ENCODE data around the gene ACTL8. TPM values are rescaled to one million over a fixed set of nuclear protein-coding genes. Genes with fewer than 3 reads are reported as not detected.

Gene ACTL8
- total and polyA plus RNA-seq, 2 experiments from 2014 or later = 0.38 to 0.71 TPM

DNA sequence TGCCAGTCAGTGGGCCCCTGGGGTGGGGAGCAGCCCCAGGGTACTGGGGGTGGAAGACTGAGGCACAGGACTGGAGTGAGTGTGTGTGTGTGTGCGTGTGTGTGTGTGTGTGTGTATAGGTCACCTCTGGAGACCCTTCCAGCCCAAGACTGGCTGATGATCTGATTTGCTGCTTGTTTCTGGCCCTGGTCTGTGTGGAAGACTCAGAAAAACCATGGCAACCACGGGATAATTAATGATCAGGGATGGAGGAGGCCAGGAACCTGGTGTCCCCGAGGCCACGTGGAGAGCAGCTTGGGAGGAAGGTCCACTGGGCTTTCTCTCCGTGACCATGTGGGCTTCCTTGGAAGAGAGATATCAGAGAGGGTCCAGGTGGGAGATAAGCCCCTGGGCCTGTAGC, 4.8 kb upstream of the ACTL8 start:
- no peak overlapping the region for H2AFZ ChIP-seq
- H3K9me3 Mint-ChIP-seq = peaks cover 26% of the 10 kb centered on the region
- no peaks in the 10 kb centered on the region for H3K4me1 ChIP-seq (ENCODE audit: insufficient read depth)
- no peak overlapping the region for H3K4me3 Mint-ChIP-seq
- H3F3A ChIP-seq (replicated peaks; ENCODE audit: low read depth) = no peaks in the 10 kb centered on the region
- H3K27ac ChIP-seq (ENCODE audit: low read depth) = no peak overlapping the region
- H3K36me3 ChIP-seq (ENCODE audit: insufficient read depth) = peaks cover 3% of the 10 kb centered on the region; the same call in 1 of the 2 replicates
- no peak overlapping the region for H3K27ac Mint-ChIP-seq
- TF ChIP-seq, protein P1, sequence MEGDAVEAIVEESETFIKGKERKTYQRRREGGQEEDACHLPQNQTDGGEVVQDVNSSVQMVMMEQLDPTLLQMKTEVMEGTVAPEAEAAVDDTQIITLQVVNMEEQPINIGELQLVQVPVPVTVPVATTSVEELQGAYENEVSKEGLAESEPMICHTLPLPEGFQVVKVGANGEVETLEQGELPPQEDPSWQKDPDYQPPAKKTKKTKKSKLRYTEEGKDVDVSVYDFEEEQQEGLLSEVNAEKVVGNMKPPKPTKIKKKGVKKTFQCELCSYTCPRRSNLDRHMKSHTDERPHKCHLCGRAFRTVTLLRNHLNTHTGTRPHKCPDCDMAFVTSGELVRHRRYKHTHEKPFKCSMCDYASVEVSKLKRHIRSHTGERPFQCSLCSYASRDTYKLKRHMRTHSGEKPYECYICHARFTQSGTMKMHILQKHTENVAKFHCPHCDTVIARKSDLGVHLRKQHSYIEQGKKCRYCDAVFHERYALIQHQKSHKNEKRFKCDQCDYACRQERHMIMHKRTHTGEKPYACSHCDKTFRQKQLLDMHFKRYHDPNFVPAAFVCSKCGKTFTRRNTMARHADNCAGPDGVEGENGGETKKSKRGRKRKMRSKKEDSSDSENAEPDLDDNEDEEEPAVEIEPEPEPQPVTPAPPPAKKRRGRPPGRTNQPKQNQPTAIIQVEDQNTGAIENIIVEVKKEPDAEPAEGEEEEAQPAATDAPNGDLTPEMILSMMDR (conservative IDR thresholded peaks at IDR 0.05; ENCODE audit: low read depth in 2 of 2) = no peak
- TF ChIP-seq, protein P2, sequence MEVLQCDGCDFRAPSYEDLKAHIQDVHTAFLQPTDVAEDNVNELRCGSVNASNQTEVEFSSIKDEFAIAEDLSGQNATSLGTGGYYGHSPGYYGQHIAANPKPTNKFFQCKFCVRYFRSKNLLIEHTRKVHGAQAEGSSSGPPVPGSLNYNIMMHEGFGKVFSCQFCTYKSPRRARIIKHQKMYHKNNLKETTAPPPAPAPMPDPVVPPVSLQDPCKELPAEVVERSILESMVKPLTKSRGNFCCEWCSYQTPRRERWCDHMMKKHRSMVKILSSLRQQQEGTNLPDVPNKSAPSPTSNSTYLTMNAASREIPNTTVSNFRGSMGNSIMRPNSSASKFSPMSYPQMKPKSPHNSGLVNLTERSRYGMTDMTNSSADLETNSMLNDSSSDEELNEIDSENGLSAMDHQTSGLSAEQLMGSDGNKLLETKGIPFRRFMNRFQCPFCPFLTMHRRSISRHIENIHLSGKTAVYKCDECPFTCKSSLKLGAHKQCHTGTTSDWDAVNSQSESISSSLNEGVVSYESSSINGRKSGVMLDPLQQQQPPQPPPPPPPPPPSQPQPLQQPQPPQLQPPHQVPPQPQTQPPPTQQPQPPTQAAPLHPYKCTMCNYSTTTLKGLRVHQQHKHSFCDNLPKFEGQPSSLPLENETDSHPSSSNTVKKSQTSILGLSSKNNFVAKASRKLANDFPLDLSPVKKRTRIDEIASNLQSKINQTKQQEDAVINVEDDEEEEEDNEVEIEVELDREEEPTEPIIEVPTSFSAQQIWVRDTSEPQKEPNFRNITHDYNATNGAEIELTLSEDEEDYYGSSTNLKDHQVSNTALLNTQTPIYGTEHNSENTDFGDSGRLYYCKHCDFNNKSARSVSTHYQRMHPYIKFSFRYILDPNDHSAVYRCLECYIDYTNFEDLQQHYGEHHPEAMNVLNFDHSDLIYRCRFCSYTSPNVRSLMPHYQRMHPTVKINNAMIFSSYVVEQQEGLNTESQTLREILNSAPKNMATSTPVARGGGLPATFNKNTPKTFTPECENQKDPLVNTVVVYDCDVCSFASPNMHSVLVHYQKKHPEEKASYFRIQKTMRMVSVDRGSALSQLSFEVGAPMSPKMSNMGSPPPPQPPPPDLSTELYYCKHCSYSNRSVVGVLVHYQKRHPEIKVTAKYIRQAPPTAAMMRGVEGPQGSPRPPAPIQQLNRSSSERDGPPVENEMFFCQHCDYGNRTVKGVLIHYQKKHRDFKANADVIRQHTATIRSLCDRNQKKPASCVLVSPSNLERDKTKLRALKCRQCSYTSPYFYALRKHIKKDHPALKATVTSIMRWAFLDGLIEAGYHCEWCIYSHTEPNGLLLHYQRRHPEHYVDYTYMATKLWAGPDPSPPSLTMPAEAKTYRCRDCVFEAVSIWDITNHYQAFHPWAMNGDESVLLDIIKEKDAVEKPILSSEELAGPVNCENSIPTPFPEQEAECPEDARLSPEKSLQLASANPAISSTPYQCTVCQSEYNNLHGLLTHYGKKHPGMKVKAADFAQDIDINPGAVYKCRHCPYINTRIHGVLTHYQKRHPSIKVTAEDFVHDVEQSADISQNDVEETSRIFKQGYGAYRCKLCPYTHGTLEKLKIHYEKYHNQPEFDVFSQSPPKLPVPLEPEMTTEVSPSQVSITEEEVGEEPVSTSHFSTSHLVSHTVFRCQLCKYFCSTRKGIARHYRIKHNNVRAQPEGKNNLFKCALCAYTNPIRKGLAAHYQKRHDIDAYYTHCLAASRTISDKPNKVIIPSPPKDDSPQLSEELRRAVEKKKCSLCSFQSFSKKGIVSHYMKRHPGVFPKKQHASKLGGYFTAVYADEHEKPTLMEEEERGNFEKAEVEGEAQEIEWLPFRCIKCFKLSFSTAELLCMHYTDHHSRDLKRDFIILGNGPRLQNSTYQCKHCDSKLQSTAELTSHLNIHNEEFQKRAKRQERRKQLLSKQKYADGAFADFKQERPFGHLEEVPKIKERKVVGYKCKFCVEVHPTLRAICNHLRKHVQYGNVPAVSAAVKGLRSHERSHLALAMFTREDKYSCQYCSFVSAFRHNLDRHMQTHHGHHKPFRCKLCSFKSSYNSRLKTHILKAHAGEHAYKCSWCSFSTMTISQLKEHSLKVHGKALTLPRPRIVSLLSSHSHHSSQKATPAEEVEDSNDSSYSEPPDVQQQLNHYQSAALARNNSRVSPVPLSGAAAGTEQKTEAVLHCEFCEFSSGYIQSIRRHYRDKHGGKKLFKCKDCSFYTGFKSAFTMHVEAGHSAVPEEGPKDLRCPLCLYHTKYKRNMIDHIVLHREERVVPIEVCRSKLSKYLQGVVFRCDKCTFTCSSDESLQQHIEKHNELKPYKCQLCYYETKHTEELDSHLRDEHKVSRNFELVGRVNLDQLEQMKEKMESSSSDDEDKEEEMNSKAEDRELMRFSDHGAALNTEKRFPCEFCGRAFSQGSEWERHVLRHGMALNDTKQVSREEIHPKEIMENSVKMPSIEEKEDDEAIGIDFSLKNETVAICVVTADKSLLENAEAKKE (CRISPR knock-in tag; IDR thresholded peaks at IDR 0.05) = no peak
- TF ChIP-seq CREB1 (CRISPR knock-in tag; IDR thresholded peaks at IDR 0.05; ENCODE audit: low read depth) (no peak), STAT1 (IDR thresholded peaks at IDR 0.05; ENCODE audit: unreplicated experiment) (no peak), NANOG (IDR thresholded peaks at IDR 0.05; ENCODE audit: borderline replicate concordance) (no peak), ZNF331 (CRISPR knock-in tag; IDR thresholded peaks at IDR 0.05; ENCODE audit: low read depth) (no peak), POLR2AphosphoS5 (IDR thresholded peaks at IDR 0.05; ENCODE audit: low read depth) (no peak)
- TF ChIP-seq, protein P3, sequence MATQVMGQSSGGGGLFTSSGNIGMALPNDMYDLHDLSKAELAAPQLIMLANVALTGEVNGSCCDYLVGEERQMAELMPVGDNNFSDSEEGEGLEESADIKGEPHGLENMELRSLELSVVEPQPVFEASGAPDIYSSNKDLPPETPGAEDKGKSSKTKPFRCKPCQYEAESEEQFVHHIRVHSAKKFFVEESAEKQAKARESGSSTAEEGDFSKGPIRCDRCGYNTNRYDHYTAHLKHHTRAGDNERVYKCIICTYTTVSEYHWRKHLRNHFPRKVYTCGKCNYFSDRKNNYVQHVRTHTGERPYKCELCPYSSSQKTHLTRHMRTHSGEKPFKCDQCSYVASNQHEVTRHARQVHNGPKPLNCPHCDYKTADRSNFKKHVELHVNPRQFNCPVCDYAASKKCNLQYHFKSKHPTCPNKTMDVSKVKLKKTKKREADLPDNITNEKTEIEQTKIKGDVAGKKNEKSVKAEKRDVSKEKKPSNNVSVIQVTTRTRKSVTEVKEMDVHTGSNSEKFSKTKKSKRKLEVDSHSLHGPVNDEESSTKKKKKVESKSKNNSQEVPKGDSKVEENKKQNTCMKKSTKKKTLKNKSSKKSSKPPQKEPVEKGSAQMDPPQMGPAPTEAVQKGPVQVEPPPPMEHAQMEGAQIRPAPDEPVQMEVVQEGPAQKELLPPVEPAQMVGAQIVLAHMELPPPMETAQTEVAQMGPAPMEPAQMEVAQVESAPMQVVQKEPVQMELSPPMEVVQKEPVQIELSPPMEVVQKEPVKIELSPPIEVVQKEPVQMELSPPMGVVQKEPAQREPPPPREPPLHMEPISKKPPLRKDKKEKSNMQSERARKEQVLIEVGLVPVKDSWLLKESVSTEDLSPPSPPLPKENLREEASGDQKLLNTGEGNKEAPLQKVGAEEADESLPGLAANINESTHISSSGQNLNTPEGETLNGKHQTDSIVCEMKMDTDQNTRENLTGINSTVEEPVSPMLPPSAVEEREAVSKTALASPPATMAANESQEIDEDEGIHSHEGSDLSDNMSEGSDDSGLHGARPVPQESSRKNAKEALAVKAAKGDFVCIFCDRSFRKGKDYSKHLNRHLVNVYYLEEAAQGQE (IDR thresholded peaks at IDR 0.05; ENCODE audit: unreplicated experiment) = no peak
- peaks cover 11% of the 10 kb centered on the region; the same call in 2 of the 3 replicates for H3K36me3 Mint-ChIP-seq (ENCODE audit: low read depth)
- H3K4me3 ChIP-seq = no peak overlapping the region
- DNase-seq (ENCODE audit: low spot score) = no peak
- no peak for ATAC-seq
- H3K4me1 Mint-ChIP-seq = no peaks in the 10 kb centered on the region
- peaks cover 3% of the 10 kb centered on the region; the same call in 1 of the 2 replicates for H3K9me2 ChIP-seq (ENCODE audit: insufficient read depth)
- no peaks in the 10 kb centered on the region for H3K79me2 ChIP-seq (replicated peaks; ENCODE audit: insufficient read depth)
- no peaks in the 10 kb centered on the region for H3K27me3 ChIP-seq (ENCODE audit: insufficient read depth)
- H3K27me3 Mint-ChIP-seq (ENCODE audit: insufficient read depth, low read depth, poor library complexity) = peaks cover 2% of the 10 kb centered on the region
- H4K20me1 ChIP-seq (replicated peaks; ENCODE audit: insufficient read depth) = no peaks in the 10 kb centered on the region
- no peak overlapping the region for H3K4me2 ChIP-seq
